ENCODE measurements around the gene PDPK1.
A peak's percentile ranks its signal among the peaks of the same experiment; 100 is the strongest.
"Not testable (repeated sequence)": the region's sequence is repeated elsewhere in the genome, so short reads cannot be mapped to it uniquely, and the experiment has no call there.

The PDPK1 gene

DNA sequence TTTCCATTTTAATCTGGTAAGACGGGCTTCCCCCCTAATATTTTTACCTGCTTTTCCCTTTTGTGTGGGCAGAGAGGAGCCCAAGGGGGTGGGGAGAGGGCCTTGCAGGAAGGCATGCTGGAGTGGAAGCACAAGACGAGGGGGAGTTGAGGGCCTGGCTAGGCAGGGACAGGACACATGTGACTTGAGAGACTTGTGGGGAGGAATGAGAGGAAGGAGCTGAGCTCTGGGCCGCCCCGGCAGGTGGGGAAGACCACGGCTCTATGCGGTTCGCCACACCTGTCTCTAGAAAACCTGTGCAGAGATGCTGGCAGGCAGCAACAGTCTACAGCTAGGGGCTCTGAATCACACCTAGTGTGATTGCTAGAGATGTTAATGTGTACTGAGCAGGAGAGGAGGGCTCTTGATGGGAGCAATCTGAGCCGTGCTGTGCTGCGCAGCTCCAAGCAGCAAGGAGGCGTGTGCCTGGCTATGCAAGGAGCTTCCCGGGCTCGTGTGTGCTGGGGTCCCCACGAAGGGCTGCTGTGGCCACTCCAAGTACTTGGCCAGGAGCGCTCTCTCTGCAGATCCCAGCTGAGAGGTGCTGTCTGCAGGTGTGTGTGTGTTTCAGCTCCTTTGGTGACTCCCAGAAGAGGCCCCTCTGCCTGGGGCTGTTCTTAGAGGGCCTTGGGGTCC, 50.2 kb downstream of the PDPK1 start:
- no peak for DNase-seq (ENCODE audit: low read depth in 2 of 2)

DNA sequence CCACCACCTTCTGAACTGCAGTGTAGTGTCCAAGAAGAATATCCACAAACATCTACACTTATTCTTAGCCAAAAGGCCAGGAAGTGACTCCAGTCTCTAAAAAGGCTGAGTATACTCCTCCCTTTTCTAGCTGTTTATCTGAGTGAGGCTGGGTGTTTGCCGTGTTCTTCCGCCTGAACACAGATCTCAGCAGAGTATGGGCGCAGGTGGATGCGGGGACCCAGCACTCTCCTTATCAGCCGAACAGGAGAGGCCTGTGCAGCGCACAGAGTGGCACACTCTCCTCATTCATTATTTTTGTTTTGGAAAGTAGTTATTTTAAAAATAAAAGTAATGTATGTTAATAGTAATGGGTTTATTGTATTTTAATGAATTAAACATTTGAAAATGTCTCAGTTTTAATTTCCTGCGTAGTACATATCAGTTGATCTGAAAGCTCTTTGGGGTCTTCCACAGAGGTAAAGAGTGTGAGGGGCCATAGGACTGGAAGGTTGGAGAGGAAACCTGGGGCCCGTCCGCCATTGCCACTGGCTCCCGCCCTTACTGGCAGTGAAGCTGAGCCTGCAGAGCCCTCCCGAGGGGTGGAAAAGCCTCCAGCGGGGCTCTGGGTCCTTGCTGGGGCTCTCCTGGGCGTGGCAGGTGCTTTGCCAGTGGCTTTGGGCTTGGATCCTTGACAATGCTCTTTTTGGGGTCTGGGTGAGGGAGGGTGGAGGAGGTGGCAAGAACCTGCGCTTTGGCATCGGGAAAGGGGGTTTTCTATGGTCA, 53.8 kb downstream of the PDPK1 start:
- DNase-seq (ENCODE audit: low read depth in 2 of 2): no peak

DNA sequence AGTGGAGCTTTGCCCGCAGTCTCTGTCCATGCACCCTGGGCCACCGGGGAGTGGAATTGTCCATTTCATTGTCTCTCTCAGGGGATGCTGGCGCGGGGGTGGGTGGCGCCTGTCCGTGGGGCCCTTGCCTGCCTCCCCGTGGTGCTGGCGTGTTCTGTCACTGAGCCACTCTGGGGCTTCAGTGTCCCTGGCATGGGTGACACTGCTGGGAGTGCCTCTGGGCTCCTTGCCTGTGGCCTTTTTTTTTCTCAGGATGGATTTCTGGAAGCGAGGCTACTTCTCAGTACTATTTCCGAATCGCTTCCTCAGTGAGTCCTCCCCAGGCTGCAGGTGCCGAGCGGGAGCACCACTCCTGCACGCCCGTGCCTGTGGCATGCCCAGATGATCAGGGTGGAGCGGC, 55.0 kb downstream of the PDPK1 start:
- DNase-seq (ENCODE audit: low read depth in 2 of 2): no peak

DNA sequence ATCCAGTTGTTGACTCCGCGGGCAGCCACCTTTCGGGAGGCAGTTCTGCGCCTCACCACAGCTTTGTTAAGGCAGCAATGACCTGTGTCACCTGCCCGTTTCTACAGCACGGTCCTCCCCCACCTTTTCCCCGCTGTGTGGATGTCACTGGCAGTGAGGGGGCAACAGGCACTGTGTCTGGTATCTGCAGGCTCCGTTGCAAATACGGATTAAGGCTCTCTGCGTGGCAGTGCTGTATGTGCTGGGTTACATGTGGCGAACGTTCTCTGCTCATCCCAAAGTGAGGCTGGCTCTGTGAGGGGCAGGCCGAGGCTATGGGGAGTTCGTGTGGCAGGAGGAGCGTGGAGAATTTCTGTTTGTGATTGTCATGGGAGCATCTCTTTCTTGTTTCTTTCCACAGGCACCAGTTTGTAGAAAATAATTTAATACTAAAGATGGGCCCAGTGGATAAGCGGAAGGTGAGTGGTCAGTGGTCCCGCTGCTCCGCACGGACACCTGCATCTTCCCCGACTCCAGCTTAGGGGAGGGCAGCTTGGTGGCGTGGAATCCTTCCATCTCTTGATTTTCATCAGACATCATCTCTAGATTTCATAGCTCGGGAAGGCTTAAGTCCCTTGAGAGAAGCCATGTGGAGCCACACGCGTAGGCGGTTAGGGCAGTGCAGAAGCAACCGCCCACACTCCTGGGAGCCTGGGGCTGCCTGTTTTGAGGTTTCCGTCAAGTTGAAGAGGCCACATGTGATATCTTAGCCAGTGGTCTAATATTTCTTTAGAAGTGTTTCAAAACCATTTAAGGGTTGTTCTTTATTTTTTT, 57.8 kb downstream of the PDPK1 start:
- no peak for DNase-seq (ENCODE audit: low read depth in 2 of 2)

DNA sequence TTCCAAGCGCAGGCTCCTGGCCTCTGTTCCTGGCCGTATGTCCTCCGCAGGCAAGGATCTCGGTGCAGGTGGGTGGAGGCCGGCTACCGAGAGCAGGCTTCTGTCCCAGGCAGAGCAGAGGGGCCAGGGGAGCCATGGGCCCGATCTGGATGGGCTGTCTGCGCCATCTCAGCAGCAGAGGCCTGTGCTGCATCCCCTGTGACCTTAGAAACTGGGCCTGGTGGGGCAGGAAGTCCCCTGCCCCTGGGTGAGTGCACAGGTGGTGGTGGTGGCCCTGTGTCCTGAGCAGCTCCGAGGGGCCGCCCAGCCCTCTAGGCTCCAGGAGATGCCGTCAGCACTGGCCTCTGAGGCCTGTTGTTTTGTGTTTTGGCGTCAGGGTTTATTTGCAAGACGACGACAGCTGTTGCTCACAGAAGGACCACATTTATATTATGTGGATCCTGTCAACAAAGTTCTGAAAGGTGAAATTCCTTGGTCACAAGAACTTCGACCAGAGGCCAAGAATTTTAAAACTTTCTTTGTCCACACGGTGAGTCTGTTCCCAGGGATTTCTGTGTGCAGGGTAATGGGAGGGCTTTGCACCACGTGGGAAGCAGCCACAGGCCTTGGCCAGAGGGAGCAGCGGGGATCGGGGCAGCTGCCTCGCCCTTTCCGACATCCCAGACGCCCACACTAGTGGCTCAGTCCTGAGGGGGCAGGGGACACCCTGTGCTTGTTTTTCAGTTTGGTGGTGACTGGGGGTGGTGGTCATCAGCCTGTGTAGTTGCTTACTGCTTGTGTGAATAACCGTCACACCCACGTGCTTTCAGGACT, 59.1 kb downstream of the PDPK1 start:
- DNase-seq (ENCODE audit: low read depth in 2 of 2): no peak

DNA sequence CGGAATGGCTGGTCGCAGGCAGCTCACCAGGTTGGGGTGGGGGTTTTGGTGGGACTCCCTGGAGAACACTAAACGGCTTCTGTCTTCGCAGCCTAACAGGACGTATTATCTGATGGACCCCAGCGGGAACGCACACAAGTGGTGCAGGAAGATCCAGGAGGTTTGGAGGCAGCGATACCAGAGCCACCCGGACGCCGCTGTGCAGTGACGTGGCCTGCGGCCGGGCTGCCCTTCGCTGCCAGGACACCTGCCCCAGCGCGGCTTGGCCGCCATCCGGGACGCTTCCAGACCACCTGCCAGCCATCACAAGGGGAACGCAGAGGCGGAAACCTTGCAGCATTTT, 59.7 kb downstream of the PDPK1 start:
- DNase-seq (ENCODE audit: low read depth in 2 of 2): no peak

DNA sequence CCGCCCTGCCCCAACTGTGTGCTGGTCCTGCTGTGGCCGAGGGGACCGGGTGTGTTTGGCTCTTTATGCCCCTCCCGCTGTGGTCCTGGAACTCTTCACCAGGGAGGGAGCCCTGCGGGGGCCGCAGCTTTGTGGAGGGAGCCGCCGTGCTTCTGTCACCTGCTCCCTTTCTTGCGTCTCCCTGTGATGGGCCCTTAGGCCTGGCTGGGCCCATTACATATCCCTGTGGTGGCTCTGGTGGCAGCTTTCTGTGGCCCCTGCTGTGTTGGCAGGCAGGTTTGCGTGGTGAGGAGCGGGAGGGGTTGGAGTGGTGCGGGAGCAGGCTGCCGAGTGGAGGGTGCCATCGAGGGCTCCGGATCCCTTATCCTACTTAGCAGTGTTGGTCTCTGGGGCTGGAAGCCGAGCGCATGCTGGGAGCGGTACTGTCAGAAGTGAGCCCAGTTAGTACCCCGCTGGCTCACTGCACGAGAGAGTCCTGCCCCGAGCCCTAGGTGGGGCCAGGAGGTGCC, 60.4 kb downstream of the PDPK1 start:
- no peak for DNase-seq (ENCODE audit: low read depth in 2 of 2)

DNA sequence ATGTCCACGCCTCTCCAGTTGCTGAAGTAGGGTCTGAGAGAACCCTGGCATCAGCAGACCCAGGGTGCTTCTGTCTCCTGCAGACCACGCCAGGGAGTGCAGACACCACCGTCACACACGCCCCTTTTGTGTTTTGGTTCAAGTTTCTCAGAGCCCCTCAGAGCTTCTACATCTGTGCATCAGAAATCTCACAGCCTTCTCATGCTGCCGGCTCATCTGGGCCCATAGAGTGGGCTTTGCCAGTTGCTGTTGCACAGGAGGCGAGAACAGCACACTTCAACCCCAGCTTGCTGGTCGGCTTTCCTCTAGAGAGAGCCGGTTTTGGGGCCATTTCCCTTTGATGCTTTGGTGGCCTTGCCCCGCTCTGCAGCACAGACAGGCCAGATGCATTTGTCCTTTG, 60.9 kb downstream of the PDPK1 start:
- no peak for DNase-seq (ENCODE audit: low read depth in 2 of 2)

DNA sequence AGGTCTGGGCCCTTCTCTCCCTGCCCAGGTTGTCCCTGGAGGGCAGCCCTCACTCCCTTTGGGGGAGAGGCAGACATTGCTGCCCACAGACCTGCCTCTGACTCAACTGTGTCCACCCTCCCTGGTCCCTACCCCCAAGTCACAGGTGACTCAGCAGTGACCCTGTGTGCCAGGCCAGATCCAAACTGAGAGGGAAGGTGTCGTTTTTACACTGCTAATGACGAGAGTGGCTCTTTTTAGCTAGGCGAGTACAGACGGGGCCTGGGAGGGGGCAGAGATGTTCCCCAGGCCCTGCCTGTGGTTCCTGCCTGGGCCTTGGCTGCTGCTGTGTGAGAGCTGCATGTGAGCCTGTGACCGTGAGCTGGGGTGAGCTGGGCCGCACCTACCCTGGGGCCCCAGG, 61.3 kb downstream of the PDPK1 start:
- DNase-seq (ENCODE audit: low read depth in 2 of 2): not testable (repeated sequence)

DNA sequence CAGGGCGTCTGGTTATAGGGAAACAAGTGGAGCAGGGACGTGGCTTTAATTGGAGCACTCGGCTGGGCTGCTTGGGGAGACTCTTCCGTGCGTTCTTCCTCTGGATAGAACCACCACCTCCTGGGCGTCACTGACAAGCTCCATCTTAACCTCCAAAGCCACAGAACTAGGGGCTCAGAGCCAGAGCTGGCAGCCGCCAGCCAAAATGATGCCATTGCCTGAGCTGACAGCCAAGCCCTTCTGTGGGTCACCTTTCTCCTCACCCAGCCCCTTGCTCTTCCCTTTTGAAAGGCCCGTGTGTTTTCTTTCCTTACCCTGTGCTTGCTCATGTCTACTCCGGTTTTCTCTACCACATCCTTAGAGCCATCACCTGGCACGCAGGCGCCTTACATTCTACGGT, 62.0 kb downstream of the PDPK1 start:
- not testable (repeated sequence) for DNase-seq (ENCODE audit: low read depth in 2 of 2)

DNA sequence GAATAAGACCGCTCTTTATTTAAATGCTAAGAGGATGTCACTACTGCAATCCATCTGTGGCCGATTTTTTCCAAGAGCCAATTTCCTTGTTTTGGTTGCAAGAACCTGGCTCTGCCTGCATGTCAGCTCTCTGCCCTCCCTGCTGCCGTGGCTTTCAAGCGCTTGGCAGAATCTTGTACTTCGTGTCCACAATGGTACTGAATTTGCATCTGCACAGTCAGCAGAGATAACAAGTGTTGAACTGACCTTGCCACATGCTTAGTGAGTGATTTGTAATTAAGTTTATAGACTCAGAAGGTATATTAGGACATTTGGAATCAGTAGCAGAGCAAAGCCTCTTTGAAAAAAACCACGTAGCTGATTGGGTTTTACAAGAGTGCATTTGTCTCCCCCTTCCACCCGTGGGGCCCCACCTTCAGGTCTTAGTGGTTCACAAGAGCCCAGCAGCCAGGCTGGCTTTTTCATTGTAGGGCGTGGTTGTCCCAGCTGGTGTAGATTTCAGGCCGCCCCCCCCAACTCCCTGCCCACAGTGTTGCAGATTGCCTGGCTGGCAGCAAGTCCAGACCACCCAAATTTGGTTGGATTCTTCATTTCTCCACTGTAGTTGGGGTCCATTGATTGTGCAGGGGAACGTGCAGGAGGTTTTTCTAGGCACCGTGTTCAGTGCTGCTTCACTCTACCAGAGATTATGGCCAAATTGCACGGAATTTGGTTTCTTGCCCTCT, 63.6 kb downstream of the PDPK1 start:
- not testable (repeated sequence) for DNase-seq (ENCODE audit: low read depth in 2 of 2)

DNA sequence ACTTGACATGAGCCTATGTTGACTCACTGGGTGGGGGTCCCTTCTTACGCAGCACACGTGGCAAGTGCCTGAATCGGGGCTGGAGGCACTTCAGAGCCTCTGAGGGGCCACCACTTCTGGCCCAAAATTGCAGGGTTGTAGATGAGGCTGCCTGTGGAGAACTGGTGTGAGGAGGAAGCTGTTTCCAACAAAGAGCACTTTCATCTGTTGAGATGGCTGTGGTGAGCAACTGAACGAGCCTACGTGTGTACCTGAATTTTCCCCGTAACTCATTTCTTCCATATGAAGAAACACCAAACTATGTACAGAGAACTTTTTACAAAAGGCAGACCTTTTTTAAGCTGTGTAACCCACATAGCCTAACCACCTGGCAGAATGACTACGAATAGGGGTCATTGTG, 64.4 kb downstream of the PDPK1 start:
- not testable (repeated sequence) for DNase-seq (ENCODE audit: low read depth in 2 of 2)

DNA sequence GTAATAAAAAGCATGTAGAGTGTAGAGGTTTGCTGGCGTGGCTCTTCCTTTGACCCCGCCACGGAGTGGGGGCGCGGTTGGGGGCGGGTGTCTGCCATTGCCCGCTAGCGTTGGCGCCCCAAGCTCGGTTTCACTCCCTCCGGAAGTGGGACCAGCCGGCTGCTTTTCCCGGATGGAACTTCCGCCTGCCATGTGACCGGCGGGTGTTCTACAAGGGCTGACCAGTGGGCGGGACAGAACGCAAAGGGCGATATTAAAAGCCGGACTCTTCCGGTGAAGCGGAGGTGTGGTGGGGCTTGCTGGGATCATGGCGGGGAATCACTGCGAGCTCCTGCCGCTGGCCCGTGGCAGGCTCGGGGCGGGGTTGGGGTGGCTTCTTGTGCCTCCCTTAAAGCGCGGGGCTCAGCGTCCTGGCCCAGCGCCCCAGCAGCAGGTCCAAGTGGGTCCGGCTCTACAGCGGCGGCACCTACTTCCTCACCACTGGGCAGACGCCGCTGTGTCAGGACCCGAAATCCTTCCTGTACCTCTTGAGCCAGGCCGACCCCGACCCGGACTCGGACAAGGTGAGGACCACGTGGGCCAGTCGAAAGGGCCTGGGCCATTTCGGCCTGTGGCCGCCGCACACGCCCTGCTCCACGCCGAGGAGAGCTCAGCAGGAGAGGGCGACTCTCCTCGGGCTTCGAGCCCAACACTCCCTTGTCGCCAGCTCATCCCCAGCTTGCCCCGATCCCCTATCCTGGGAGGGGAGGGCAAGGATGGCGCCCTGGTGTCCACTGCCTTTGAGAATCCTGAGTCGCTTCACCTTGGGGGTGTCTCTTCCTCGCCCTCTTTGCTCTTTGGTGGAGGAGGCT, 65.6 kb downstream of the PDPK1 start:
- peak; percentile 71 to 77 for DNase-seq (ENCODE audit: low read depth in 2 of 2)

DNA sequence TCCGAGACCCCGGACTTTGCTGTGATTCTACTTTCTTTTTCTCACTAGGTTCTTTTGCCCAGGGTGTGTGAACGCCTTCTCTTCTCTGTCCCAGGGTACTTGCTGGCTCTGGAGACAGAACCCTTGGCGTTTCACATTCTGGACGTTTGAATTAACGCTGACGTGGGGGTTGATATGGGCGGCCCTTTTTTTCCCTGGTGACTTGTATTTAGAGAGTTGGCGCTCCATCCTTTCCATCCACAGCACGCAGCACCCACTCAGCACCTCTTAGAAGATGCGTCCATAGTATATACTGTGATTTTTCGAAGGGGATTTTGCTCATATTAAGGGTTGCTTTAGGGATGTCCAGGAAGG, 66.2 kb downstream of the PDPK1 start:
- DNase-seq (ENCODE audit: low read depth in 2 of 2): not testable (repeated sequence)

DNA sequence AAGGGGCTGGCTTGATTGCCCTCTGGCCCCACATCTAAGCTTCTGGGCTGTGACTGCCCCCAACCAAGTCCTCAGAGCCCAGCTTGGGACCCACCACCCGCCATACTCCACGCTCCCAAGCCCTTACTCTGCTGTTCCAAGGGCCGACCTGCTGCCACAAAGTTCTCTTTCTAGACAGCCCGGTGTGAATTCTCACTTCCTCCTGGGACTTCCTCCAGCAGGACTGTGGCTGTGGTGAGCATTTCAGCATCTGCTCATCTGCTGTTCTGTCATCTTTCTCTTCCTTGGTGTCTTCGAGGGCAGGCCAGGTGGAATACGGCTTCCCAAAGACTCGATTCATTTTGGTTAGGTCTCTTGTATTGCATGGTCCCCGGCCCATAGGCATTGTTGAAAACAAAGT, 69.0 kb downstream of the PDPK1 start:
- DNase-seq (ENCODE audit: low read depth in 2 of 2): not testable (repeated sequence)

DNA sequence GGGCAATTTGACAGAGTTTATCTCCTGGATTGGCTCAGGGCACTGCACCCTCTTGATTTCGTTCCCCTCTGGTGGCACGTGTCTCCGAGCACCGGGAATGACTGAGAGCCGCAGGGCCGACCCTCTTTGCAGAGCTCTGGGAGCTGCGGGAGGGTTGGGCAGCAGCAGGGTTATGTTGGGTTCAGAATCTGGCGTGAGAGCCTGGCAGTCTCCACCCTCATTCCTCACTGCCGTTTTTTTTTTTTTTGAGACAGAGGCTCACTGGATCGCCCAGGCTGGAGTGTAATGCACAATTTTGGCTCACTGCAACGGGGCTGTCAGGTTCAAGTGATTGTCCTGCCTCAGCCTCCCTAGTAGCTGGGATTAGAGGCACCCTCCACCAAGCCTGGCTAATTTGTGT, 71.5 kb downstream of the PDPK1 start:
- DNase-seq (ENCODE audit: low read depth in 2 of 2): not testable (repeated sequence)

DNA sequence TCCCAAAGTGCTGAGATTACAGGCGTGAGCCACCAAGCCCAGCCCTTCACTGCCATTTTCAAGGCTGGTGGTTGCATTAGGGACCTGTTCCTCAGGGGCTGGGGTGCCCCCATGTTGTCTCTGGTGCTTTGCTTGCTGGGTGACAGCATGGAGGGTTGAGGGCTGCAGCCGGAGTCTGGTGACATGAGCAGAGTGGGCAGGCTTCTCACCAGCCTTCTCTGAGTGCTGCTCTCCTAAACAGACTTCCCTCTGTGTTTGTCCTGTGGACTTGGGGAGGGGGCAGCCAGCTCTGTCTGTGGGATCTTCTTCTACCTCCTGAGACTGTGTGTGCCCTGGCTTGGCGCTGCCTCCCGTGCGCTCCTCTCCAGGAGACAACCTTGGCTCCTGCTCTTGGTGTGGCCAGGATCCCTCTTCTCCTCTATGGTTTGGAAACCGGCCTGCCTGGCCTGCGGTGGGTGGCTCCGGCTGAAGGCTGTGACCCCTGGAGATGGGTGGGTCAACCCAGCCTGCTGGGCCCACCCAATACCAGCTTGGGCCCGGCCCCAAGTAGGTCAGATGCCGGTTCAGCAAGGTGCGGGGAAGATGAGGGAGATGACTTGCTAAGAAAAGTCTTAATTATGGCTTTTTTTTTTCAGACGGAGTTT, 72.1 kb downstream of the PDPK1 start:
- DNase-seq (ENCODE audit: low read depth in 2 of 2): no peak

DNA sequence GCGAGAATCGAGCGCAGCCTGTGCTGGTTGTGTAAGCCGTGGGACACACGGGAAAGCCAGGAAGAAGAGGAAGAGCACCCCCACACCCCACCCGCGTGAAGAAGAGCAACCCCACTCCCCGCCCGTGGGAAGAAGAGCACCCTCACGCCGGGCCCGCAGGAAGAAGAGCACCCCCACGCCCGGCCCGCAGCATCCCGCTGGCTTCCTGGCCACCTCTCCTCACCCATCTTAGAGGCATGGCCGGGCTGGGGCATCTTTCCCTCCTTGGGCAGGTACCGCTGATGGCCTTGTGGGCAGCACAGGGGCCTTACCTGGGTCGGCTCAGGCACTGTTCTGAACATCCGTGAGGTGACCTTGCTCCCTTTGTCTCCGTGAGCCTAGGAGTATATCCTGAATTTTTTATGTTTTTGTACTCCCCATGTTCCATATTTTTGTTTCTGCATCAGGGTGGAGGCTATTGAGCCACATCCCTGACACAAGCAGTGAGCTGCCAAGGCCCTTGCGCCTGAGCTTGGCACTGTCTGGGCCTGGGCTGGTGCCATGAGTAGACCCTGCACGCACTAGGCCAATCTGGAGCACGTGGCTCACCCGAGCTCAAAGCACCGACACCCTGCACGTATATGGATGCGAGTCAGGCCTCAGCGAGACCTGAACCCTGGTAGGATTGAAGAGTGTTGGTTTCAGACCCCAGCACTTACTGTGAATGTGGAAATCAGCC, 73.1 kb downstream of the PDPK1 start:
- DNase-seq (ENCODE audit: low read depth in 2 of 2): no peak

DNA sequence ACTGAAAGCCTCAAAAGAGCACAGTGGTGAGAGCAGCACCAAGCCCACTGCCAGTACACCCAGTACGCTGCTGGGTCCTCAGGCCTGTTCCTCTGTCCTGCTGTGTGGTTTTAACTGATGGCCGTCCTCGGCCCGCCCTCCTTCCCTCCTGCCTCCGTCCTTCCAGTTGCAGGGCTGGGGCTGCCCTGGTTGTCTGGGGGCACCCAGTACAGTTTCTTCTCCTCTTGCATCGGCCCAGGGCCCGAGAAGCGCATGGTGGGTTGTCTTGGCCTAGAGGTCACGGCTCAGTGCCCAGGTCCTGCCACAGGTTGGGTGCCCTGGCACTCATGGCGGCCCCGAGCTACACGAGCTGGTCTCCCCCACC, 73.7 kb downstream of the PDPK1 start:
- no peak for DNase-seq (ENCODE audit: low read depth in 2 of 2)

All from stimulated activated CD4-positive, alpha-beta T cell treated with anti-CD3 and anti-CD28 coated beads, Interleukin-1b, Interleukin-23, amount 100 ng/mL, for 4 hours (primary cell).